GM12878 (cell line): ENCODE data around the gene OS9.

ENCODE experiments used
- BCLAF1 ChIP-seq: fragments of 450-650 bp; IDR thresholded peaks from 2 replicates; pipeline ENCODE4 v1.6.1; 2017; ENCODE audit warnings: antibody characterized with exemption, mild to moderate bottlenecking, moderate library complexity
- CTCF ChIP-seq, 3 experiments: IDR thresholded peaks in 2 of 3; conservative IDR thresholded peaks in 1 of 3; 2 replicates each; pipeline ENCODE4 v1.5.1; 2011; ENCODE audit warnings: low read depth in 3 of 3, low read length in 3 of 3, mild to moderate bottlenecking in 3 of 3, control low read depth in 2 of 3, moderate library complexity in 2 of 3, inconsistent platforms in 1 of 3, mixed read lengths in 1 of 3; ENCODE audit not compliant: control insufficient read depth in 2 of 3, insufficient read depth in 1 of 3; ENCODE audit errors: extremely low read depth in 1 of 3
- EZH2 ChIP-seq: IDR thresholded peaks from 2 replicates; pipeline ENCODE4 v1.6.1; 2012; ENCODE audit warnings: low read depth, mild to moderate bottlenecking, control low read depth, inconsistent platforms, low read length, borderline replicate concordance; ENCODE audit not compliant: control insufficient read depth
- POLR2A ChIP-seq: IDR thresholded peaks from 2 replicates; pipeline ENCODE4 v1.6.1; 2011; ENCODE audit warnings: low read depth, mild to moderate bottlenecking, low read length
- POLR2AphosphoS5 ChIP-seq: IDR thresholded peaks from 2 replicates; pipeline ENCODE4 v1.6.1; 2011; ENCODE audit warnings: mild to moderate bottlenecking, low read length, inconsistent platforms
- RCOR1 ChIP-seq: conservative IDR thresholded peaks from 2 replicates; pipeline ENCODE4 v1.6.1; 2012; ENCODE audit warnings: low read depth, low read length, improper control_type of control experiment
- ZNF217 ChIP-seq: fragments of 450-650 bp; IDR thresholded peaks from 2 replicates; pipeline ENCODE4 v1.6.1; 2017; ENCODE audit warnings: antibody characterized with exemption, mild to moderate bottlenecking
- ZNF384 ChIP-seq: IDR thresholded peaks from 2 replicates; pipeline ENCODE4 v1.6.1; 2012; ENCODE audit warnings: low read depth, mild to moderate bottlenecking, low read length, improper control_type of control experiment, borderline replicate concordance
- TF ChIP-seq, protein P1 (sequence below): fragments of 450-650 bp; IDR thresholded peaks from 2 replicates; pipeline ENCODE4 v1.6.1; 2017; ENCODE audit warnings: borderline replicate concordance

DNA sequence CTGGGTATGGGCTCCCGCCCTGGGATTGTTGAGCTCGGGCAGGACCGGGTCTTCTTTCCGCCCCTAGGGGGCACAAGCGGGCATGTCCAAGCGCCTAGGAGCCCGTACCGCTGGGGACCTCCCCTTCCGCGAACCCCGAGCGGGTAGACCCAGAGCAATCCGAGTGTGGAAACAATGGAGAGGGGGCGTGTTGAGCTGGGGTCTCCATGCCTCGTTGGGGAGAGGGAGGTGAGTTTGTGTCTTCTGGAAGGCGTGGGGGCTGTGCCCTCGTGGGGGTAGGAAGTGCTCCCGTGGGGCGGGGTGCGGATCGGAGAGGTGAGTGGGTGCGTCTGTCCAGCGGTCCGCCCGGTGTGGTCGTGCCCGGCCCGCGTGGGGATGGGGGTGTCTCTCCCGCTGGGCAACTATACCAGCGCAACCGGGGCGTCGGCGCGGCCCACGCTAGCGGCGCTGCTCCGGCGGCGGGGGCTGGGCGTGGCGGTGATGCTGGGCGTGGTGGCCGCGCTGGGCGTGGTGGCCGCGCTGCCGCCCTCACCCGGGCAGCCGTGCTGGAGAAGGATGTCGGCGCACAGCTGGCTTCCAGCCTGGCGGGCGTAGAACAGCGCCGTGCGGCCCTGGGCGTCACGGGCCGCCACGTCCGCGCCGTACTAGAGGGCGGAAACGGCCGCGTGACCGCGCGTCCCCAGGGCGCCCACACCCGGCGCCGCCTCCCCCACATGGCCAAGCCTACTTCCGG is 32.4 kb downstream of the OS9 start:
- TF ChIP-seq EZH2 = no peak
- no peak for TF ChIP-seq ZNF217
- no peak for TF ChIP-seq POLR2A
- no peak for TF ChIP-seq CTCF (IDR thresholded peaks at IDR 0.05 in 2 of 3, conservative IDR thresholded peaks at IDR 0.05 in 1 of 3; ENCODE audit: control insufficient read depth in 2 of 3, extremely low read depth in 1 of 3, insufficient read depth in 1 of 3, low read depth in 3 of 3, low read length in 3 of 3)
- TF ChIP-seq, protein P1, sequence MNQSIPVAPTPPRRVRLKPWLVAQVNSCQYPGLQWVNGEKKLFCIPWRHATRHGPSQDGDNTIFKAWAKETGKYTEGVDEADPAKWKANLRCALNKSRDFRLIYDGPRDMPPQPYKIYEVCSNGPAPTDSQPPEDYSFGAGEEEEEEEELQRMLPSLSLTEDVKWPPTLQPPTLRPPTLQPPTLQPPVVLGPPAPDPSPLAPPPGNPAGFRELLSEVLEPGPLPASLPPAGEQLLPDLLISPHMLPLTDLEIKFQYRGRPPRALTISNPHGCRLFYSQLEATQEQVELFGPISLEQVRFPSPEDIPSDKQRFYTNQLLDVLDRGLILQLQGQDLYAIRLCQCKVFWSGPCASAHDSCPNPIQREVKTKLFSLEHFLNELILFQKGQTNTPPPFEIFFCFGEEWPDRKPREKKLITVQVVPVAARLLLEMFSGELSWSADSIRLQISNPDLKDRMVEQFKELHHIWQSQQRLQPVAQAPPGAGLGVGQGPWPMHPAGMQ = no peak
- no peak for TF ChIP-seq ZNF384
- TF ChIP-seq POLR2AphosphoS5 = no peak
- no peak for TF ChIP-seq RCOR1
- TF ChIP-seq BCLAF1 = no peak
